ENCODE results near the gene TAS1R3. TPM values are rescaled to one million over a fixed set of nuclear protein-coding genes. Genes with fewer than 3 reads are reported as not detected.
A peak's percentile ranks its signal among the peaks of the same experiment; 100 is the strongest.

The TAS1R3 gene
- total RNA-seq, 3 donors from 2014 or later, result 0.15 to 0.29 (median 0.19) TPM

GRCh38 chr1:1342061-1342562, 11.0 kb downstream of the TAS1R3 start:
- H3K27me3 Mint-ChIP-seq (ENCODE audit: low read depth), result no peaks in the 10 kb centered on the region
- H3K4me3 Mint-ChIP-seq, result no peak overlapping the region
- no peaks in the 10 kb centered on the region for H3K9me3 Mint-ChIP-seq
- peaks cover 16% of the 10 kb centered on the region for H3K4me1 Mint-ChIP-seq (ENCODE audit: low read depth)
- no peak for ATAC-seq
- no peak for DNase-seq
- H3K36me3 Mint-ChIP-seq (ENCODE audit: insufficient read depth), result peaks cover 4% of the 10 kb centered on the region

GRCh38 chr1:1342584-1343115, 11.6 kb downstream of the TAS1R3 start:
- Mint-ChIP-seq H3K4me3 (no peak overlapping the region), H3K4me1 (ENCODE audit: low read depth) (peaks cover 22% of the 10 kb centered on the region), H3K36me3 (ENCODE audit: insufficient read depth) (peaks cover 4% of the 10 kb centered on the region), H3K9me3 (no peaks in the 10 kb centered on the region), H3K27me3 (ENCODE audit: low read depth) (no peaks in the 10 kb centered on the region)
- ATAC-seq (no peak), DNase-seq (no peak)

GRCh38 chr1:1343811-1344421, 12.8 kb downstream of the TAS1R3 start:
- ATAC-seq (no peak), DNase-seq (no peak)
- Mint-ChIP-seq H3K27me3 (ENCODE audit: low read depth) (no peaks in the 10 kb centered on the region), H3K36me3 (ENCODE audit: insufficient read depth) (peaks cover 4% of the 10 kb centered on the region), H3K4me1 (ENCODE audit: low read depth) (peaks cover 23% of the 10 kb centered on the region), H3K4me3 (no peak overlapping the region), H3K9me3 (no peaks in the 10 kb centered on the region)

- Mint-ChIP-seq H3K9me3 (no peaks in the 10 kb centered on the region), H3K36me3 (ENCODE audit: insufficient read depth) (peaks cover 4% of the 10 kb centered on the region), H3K4me1 (ENCODE audit: low read depth) (peaks cover 23% of the 10 kb centered on the region), H3K27me3 (ENCODE audit: low read depth) (no peaks in the 10 kb centered on the region), H3K4me3 (no peak overlapping the region)
- peak; percentile 44 to 54 for ATAC-seq
- DNase-seq, result peak; percentile 57
These were observed 13.7 kb downstream of the TAS1R3 start for GRCh38 chr1:1344655-1345361.

GRCh38 chr1:1345384-1345783, 14.3 kb downstream of the TAS1R3 start:
- peaks cover 4% of the 10 kb centered on the region for H3K36me3 Mint-ChIP-seq (ENCODE audit: insufficient read depth)
- ATAC-seq, result no peak

GRCh38 chr1:1345860-1346500, 14.9 kb downstream of the TAS1R3 start:
- H3K4me3 Mint-ChIP-seq, result no peak overlapping the region
- H3K9me3 Mint-ChIP-seq, result no peaks in the 10 kb centered on the region
- DNase-seq (no peak), ATAC-seq (no peak)
- H3K4me1 Mint-ChIP-seq (ENCODE audit: low read depth), result peaks cover 23% of the 10 kb centered on the region
- H3K36me3 Mint-ChIP-seq (ENCODE audit: insufficient read depth), result peaks cover 4% of the 10 kb centered on the region
- no peaks in the 10 kb centered on the region for H3K27me3 Mint-ChIP-seq (ENCODE audit: low read depth)

More at GRCh38 chr1:1345384-1345783, 14.3 kb downstream of the TAS1R3 start:
- Mint-ChIP-seq H3K27me3 (ENCODE audit: low read depth) (no peaks in the 10 kb centered on the region), H3K9me3 (no peaks in the 10 kb centered on the region), H3K4me3 (no peak overlapping the region), H3K4me1 (ENCODE audit: low read depth) (peaks cover 23% of the 10 kb centered on the region)
- DNase-seq, result no peak

- no peaks in the 10 kb centered on the region for H3K27me3 Mint-ChIP-seq (ENCODE audit: low read depth)
- peak overlapping the region; percentile 81 for H3K4me3 Mint-ChIP-seq
- H3K4me1 Mint-ChIP-seq (ENCODE audit: low read depth), result peaks cover 23% of the 10 kb centered on the region
- no peak for ATAC-seq
- H3K9me3 Mint-ChIP-seq, result no peaks in the 10 kb centered on the region
- DNase-seq, result no peak
- no peaks in the 10 kb centered on the region for H3K36me3 Mint-ChIP-seq (ENCODE audit: insufficient read depth)
These were observed 15.4 kb downstream of the TAS1R3 start for GRCh38 chr1:1346501-1346890.

GRCh38 chr1:1347026-1347595, 16.0 kb downstream of the TAS1R3 start:
- no peak for ATAC-seq
- Mint-ChIP-seq H3K27me3 (ENCODE audit: low read depth) (peaks cover 2% of the 10 kb centered on the region), H3K36me3 (ENCODE audit: insufficient read depth) (no peaks in the 10 kb centered on the region), H3K4me3 (peak overlapping the region; percentile 81), H3K4me1 (ENCODE audit: low read depth) (peaks cover 25% of the 10 kb centered on the region), H3K9me3 (no peaks in the 10 kb centered on the region)
- DNase-seq, result no peak

GRCh38 chr1:1347663-1348419, 16.8 kb downstream of the TAS1R3 start:
- ATAC-seq (no peak), DNase-seq (no peak)
- peaks cover 9% of the 10 kb centered on the region for H3K27me3 Mint-ChIP-seq (ENCODE audit: low read depth)
- H3K4me1 Mint-ChIP-seq (ENCODE audit: low read depth), result peaks cover 31% of the 10 kb centered on the region
- H3K9me3 Mint-ChIP-seq, result no peaks in the 10 kb centered on the region
- peak overlapping the region; percentile 81 for H3K4me3 Mint-ChIP-seq
- no peaks in the 10 kb centered on the region for H3K36me3 Mint-ChIP-seq (ENCODE audit: insufficient read depth)

GRCh38 chr1:1348420-1349255, 17.6 kb downstream of the TAS1R3 start:
- Mint-ChIP-seq H3K4me3 (peak overlapping the region; percentile 81), H3K4me1 (ENCODE audit: low read depth) (peaks cover 33% of the 10 kb centered on the region), H3K9me3 (no peaks in the 10 kb centered on the region), H3K27me3 (ENCODE audit: low read depth) (peaks cover 14% of the 10 kb centered on the region), H3K36me3 (ENCODE audit: insufficient read depth) (no peaks in the 10 kb centered on the region)
- peak; percentile 39 to 41 for ATAC-seq
- DNase-seq, result no peak

- Mint-ChIP-seq H3K9me3 (no peaks in the 10 kb centered on the region), H3K36me3 (ENCODE audit: insufficient read depth) (no peaks in the 10 kb centered on the region), H3K27me3 (ENCODE audit: low read depth) (peaks cover 18% of the 10 kb centered on the region), H3K4me3 (peak within 1 kb of the TSS; percentile 81), H3K4me1 (ENCODE audit: low read depth) (peaks cover 34% of the 10 kb centered on the region)
- ATAC-seq (peak; percentile 81 to 83), DNase-seq (peak; percentile 69)
These were observed 18.4 kb downstream of the TAS1R3 start, which contains the start of gene DVL1 for GRCh38 chr1:1349256-1350012. TSS of gene DVL1 (minus strand) at chr1:1349418. CDS start at chr1:1349065, 353 bp downstream.

- ATAC-seq (no peak), DNase-seq (no peak)
- Mint-ChIP-seq H3K4me1 (ENCODE audit: low read depth) (peaks cover 21% of the 10 kb centered on the region), H3K36me3 (ENCODE audit: insufficient read depth) (no peaks in the 10 kb centered on the region), H3K27me3 (ENCODE audit: low read depth) (peaks cover 19% of the 10 kb centered on the region), H3K9me3 (no peaks in the 10 kb centered on the region), H3K4me3 (peak overlapping the region; percentile 56)
These were observed 20.7 kb downstream of the TAS1R3 start for GRCh38 chr1:1351511-1352427.
